Measurements from ENCODE around the gene RPL41.
"Not testable (repeated sequence)": the region's sequence is repeated elsewhere in the genome, so short reads cannot be mapped to it uniquely, and the experiment has no call there.

RPL41 gene

GRCh38 chr12:56116267-56117081, at the start of gene RPL41:
TSS of gene RPL41 (plus strand) at chr12:56116633.
- DNase-seq, result peak; percentile 91

- DNase-seq, result no peak
Observed at GRCh38 chr12:56071648-56072047, 44.8 kb upstream of the RPL41 start.

GRCh38 chr12:56074396-56074795, 42.0 kb upstream of the RPL41 start:
- DNase-seq, result no peak

GRCh38 chr12:56077966-56078365, 38.5 kb upstream of the RPL41 start:
- DNase-seq, result not testable (repeated sequence)

GRCh38 chr12:56078427-56078826, 38.0 kb upstream of the RPL41 start:
- DNase-seq, result no peak

- DNase-seq, result peak; percentile 55
Observed at GRCh38 chr12:56078931-56079722, 37.3 kb upstream of the RPL41 start.

- peak; percentile 64 for DNase-seq
Observed at GRCh38 chr12:56079723-56080555, 36.5 kb upstream of the RPL41 start, which contains the start of gene ERBB3. TSS of gene ERBB3 (plus strand) at chr12:56080165. CDS start at chr12:56080301, 136 bp downstream.

- DNase-seq, result peak; percentile 12
Observed at GRCh38 chr12:56080556-56081138, 35.8 kb upstream of the RPL41 start.

GRCh38 chr12:56081393-56082347, 34.8 kb upstream of the RPL41 start:
- DNase-seq, result no peak

- no peak for DNase-seq
Observed at GRCh38 chr12:56082382-56082781, 34.1 kb upstream of the RPL41 start.

- DNase-seq, result no peak
Observed at GRCh38 chr12:56082967-56083366, 33.5 kb upstream of the RPL41 start.

GRCh38 chr12:56084958-56085543, 31.4 kb upstream of the RPL41 start:
- DNase-seq, result no peak

- DNase-seq, result no peak
Observed at GRCh38 chr12:56086096-56086495, 30.3 kb upstream of the RPL41 start.

- no peak for DNase-seq
Observed at GRCh38 chr12:56086608-56087007, 29.8 kb upstream of the RPL41 start.

- DNase-seq, result no peak
Observed at GRCh38 chr12:56087220-56087619, 29.2 kb upstream of the RPL41 start.

GRCh38 chr12:56097738-56098137, 18.7 kb upstream of the RPL41 start:
- DNase-seq, result no peak

- DNase-seq, result no peak
Observed at GRCh38 chr12:56098592-56098991, 17.8 kb upstream of the RPL41 start.

- no peak for DNase-seq
Observed at GRCh38 chr12:56099787-56100186, 16.6 kb upstream of the RPL41 start.

GRCh38 chr12:56101045-56101444, 15.4 kb upstream of the RPL41 start:
- DNase-seq, result no peak

GRCh38 chr12:56102683-56103065, 13.8 kb upstream of the RPL41 start:
- DNase-seq, result no peak

- DNase-seq, result no peak
Observed at GRCh38 chr12:56103066-56103711, 13.2 kb upstream of the RPL41 start.

Measured in NCI-H2171 (cell line).